SK-N-SH (cell line): ENCODE results near the gene PPP1R13L. TPM values are rescaled to one million over a fixed set of nuclear protein-coding genes. Genes with fewer than 3 reads are reported as not detected.

ENCODE experiments used
- CTCF ChIA-PET: fragments of 300-600, 350-600 bp; formaldehyde crosslinking; extraction: SDS; loops from one replicate; lab custom pipeline; 2021; lab: Yijun Ruan, JAX
- POLR2A ChIA-PET: fragments of 350-600 bp; sonication (Branson Sonifier 250); formaldehyde crosslinking; extraction: SDS; loops from one replicate; lab custom pipeline; 2020; ENCODE audit warnings: antibody characterized with exemption, inconsistent platforms; lab: Yijun Ruan, JAX
- DNase-seq: peaks from one replicate; pipeline ENCODE4 v3.0.0; 2012
- H2AFZ ChIP-seq: fragments of 200-600 bp; sonication (generic); 2 replicates; pipeline ENCODE4 v1.8.1; 2016; ENCODE audit warnings: antibody characterized with exemption, mild to moderate bottlenecking, low read depth
- H3F3A ChIP-seq: fragments of 200-600 bp; sonication (generic); replicated peaks from 2 replicates; pipeline ENCODE3; 2016; ENCODE audit warnings: antibody characterized with exemption, mild to moderate bottlenecking; ENCODE audit not compliant: insufficient read depth
- H3K27ac ChIP-seq, 2 experiments: fragments of 200-500 bp in 1 of 2; fragments of 200-600 bp in 1 of 2; sonication (Bioruptor generic) in 1 of 2; sonication (generic), shearing (Covaris generic) in 1 of 2; 2 replicates each; pipeline versions ENCODE4 v1.5.1 to v1.6.1; 2014 to 2016; ENCODE audit warnings: low read depth in 2 of 2, inconsistent platforms in 1 of 2, low read length in 1 of 2, mild to moderate bottlenecking in 1 of 2, mixed read lengths in 1 of 2
- H3K27me3 ChIP-seq: fragments of 200-600 bp; sonication (generic), shearing (Covaris generic); 2 replicates; pipeline ENCODE4 v1.6.1; 2016; ENCODE audit warnings: mixed run types; ENCODE audit not compliant: insufficient read depth
- H3K36me3 ChIP-seq, 2 experiments: fragments of 200-500 bp in 1 of 2; fragments of 200-600 bp in 1 of 2; sonication (Bioruptor generic) in 1 of 2; sonication (generic) in 1 of 2; replicated peaks in 1 of 2; 2 replicates each; pipeline versions ENCODE3 to v1.5.1; 2014 to 2016; ENCODE audit warnings: low read length in 1 of 2, mild to moderate bottlenecking in 1 of 2; ENCODE audit not compliant: insufficient read depth in 2 of 2, control insufficient read depth in 1 of 2
- H3K4me1 ChIP-seq, 2 experiments: fragments of 200-500 bp in 1 of 2; fragments of 200-600 bp in 1 of 2; sonication (Bioruptor generic) in 1 of 2; sonication (generic), shearing (Covaris generic) in 1 of 2; 2 replicates each; pipeline versions ENCODE4 v1.5.1 to v1.6.1; 2014 to 2016; ENCODE audit warnings: low read depth in 1 of 2, low read length in 1 of 2, mixed run types in 1 of 2; ENCODE audit not compliant: insufficient read depth in 2 of 2, control insufficient read depth in 1 of 2
- H3K4me2 ChIP-seq: fragments of 200-600 bp; sonication (generic), shearing (Covaris generic); 2 replicates; pipeline ENCODE4 v1.6.1; 2017; ENCODE audit warnings: mixed run types
- H3K4me3 ChIP-seq, 2 experiments: fragments of 200-500 bp in 1 of 2; fragments of 200-600 bp in 1 of 2; sonication (Bioruptor generic) in 1 of 2; sonication (generic), shearing (Covaris generic) in 1 of 2; 2 replicates each; pipeline versions ENCODE4 v1.5.1 to v1.8.1; 2014 to 2016; ENCODE audit warnings: low read depth in 2 of 2, inconsistent platforms in 1 of 2, low read length in 1 of 2, mild to moderate bottlenecking in 1 of 2, mixed read lengths in 1 of 2, moderate library complexity in 1 of 2
- H3K79me2 ChIP-seq: fragments of 200-600 bp; sonication (generic); 2 replicates; pipeline ENCODE4 v1.8.1; 2017; ENCODE audit warnings: mild to moderate bottlenecking; ENCODE audit not compliant: insufficient read depth
- H3K9ac ChIP-seq: fragments of 200-600 bp; sonication (generic); 2 replicates; pipeline ENCODE4 v1.6.1; 2017; ENCODE audit warnings: mixed run types
- H3K9me2 ChIP-seq: fragments of 200-600 bp; sonication (generic); 2 replicates; pipeline ENCODE4 v1.6.1; 2017; ENCODE audit warnings: mixed run types
- H3K9me3 ChIP-seq: fragments of 200-600 bp; sonication (generic); 2 replicates; pipeline ENCODE4 v1.6.1; 2017; ENCODE audit warnings: mixed run types, mild to moderate bottlenecking, moderate library complexity
- H4K20me1 ChIP-seq: fragments of 200-600 bp; sonication (generic); 2 replicates; pipeline ENCODE4 v1.6.1; 2017; ENCODE audit warnings: mild to moderate bottlenecking, mixed run types; ENCODE audit not compliant: insufficient read depth
- CHD2 ChIP-seq: fragments of 150-350 bp; IDR thresholded peaks from 2 replicates; pipeline ENCODE4 v1.6.1; 2018; ENCODE audit warnings: low read length; ENCODE audit not compliant: partially characterized antibody
- CTCF ChIP-seq: fragments of 200-600 bp; sonication (generic); IDR thresholded peaks from 2 replicates; pipeline ENCODE4 v1.6.1; 2017; ENCODE audit warnings: antibody characterized with exemption, mild to moderate bottlenecking, moderate library complexity
- ELF1 ChIP-seq: IDR thresholded peaks from 2 replicates; pipeline ENCODE4 v1.4.0; 2012
- FOSL2 ChIP-seq: IDR thresholded peaks from 2 replicates; pipeline ENCODE4 v1.4.0; 2012; ENCODE audit warnings: low read depth, mild to moderate bottlenecking, moderate library complexity, borderline replicate concordance
- FOXJ3 ChIP-seq: sonication (generic); formaldehyde crosslinking; IDR thresholded peaks from 2 replicates; pipeline ENCODE4 v1.5.1; 2020; ENCODE audit warnings: mild to moderate bottlenecking, missing genetic modification reagents
- GABPA ChIP-seq: IDR thresholded peaks from 2 replicates; pipeline ENCODE4 v1.4.0; 2012; ENCODE audit warnings: low read depth, mild to moderate bottlenecking
- GATA2 ChIP-seq: sonication (generic); formaldehyde crosslinking; IDR thresholded peaks from 2 replicates; pipeline ENCODE4 v1.5.0; 2020; ENCODE audit warnings: mild to moderate bottlenecking, missing genetic modification reagents
- IRF3 ChIP-seq: fragments of 150-350 bp; IDR thresholded peaks from 2 replicates; pipeline ENCODE4 v1.6.1; 2016; ENCODE audit warnings: mild to moderate bottlenecking, low read depth, low read length
- MAX ChIP-seq: IDR thresholded peaks from 2 replicates; pipeline ENCODE4 v1.4.0; 2012; ENCODE audit warnings: low read depth
- MEF2A ChIP-seq: IDR thresholded peaks from 2 replicates; pipeline ENCODE4 v1.4.0; 2012; ENCODE audit warnings: low read depth, borderline replicate concordance
- MXI1 ChIP-seq: IDR thresholded peaks from 2 replicates; pipeline ENCODE4 v1.6.1; 2012; ENCODE audit warnings: mild to moderate bottlenecking, low read depth, low read length, improper control_type of control experiment
- NFIC ChIP-seq: IDR thresholded peaks from 2 replicates; pipeline ENCODE4 v1.4.0; 2012; ENCODE audit warnings: borderline replicate concordance
- POLR2AphosphoS5 ChIP-seq: IDR thresholded peaks from 2 replicates; pipeline ENCODE4 v1.6.1; 2012; ENCODE audit warnings: low read depth, low read length
- RAD21 ChIP-seq: IDR thresholded peaks from 2 replicates; pipeline ENCODE4 v1.6.1; 2012; ENCODE audit warnings: mild to moderate bottlenecking, low read length
- RCOR1 ChIP-seq: fragments of 150-350 bp; IDR thresholded peaks from 2 replicates; pipeline ENCODE4 v1.6.1; 2017; ENCODE audit warnings: antibody characterized with exemption, low read length
- REST ChIP-seq: IDR thresholded peaks from 2 replicates; pipeline ENCODE4 v1.6.1; 2012; ENCODE audit warnings: mild to moderate bottlenecking, low read depth, low read length, moderate library complexity
- RFX5 ChIP-seq: IDR thresholded peaks from 2 replicates; pipeline ENCODE4 v1.6.1; 2012; ENCODE audit warnings: mild to moderate bottlenecking, improper control_type of control experiment, low read length
- RXRA ChIP-seq: IDR thresholded peaks from 2 replicates; pipeline ENCODE4 v1.4.0; 2012; ENCODE audit warnings: low read depth, mild to moderate bottlenecking, borderline replicate concordance
- SIN3A ChIP-seq: IDR thresholded peaks from 2 replicates; pipeline ENCODE4 v1.6.1; 2012; ENCODE audit warnings: low read depth, mild to moderate bottlenecking, low read length, moderate library complexity, borderline replicate concordance
- SMC3 ChIP-seq: IDR thresholded peaks from 2 replicates; pipeline ENCODE4 v1.6.1; 2012; ENCODE audit warnings: low read depth, low read length, improper control_type of control experiment
- TAF1 ChIP-seq: IDR thresholded peaks from 2 replicates; pipeline ENCODE4 v1.6.1; 2012; ENCODE audit warnings: low read depth, mild to moderate bottlenecking, low read length, moderate library complexity, borderline replicate concordance
- TCF12 ChIP-seq: IDR thresholded peaks from 2 replicates; pipeline ENCODE4 v1.4.0; 2012
- TEAD4 ChIP-seq: IDR thresholded peaks from 2 replicates; pipeline ENCODE4 v1.4.0; 2012; ENCODE audit warnings: mild to moderate bottlenecking, borderline replicate concordance; ENCODE audit not compliant: insufficient read depth
- YY1 ChIP-seq: IDR thresholded peaks from 2 replicates; pipeline ENCODE4 v1.4.0; 2012; ENCODE audit warnings: low read depth, mild to moderate bottlenecking
- WGBS: methylation state at CpG from one replicate; pipeline ENCODE4 v1.1.6; 2017; ENCODE audit warnings: low lambda C conversion rate; 5-methylcytosine and 5-hydroxymethylcytosine counted together
- polyA plus RNA-seq, 3 experiments: library from polyadenylated mRNA; depleted of rRNA; stranded (reverse); fragments of >200 nt; gene quantifications; 2 replicates each; pipeline ENCODE4 v1.2.3, GENCODE V29; 2012
- TF ChIP-seq, protein P1 (sequence below): fragments of 150-350 bp; IDR thresholded peaks from 2 replicates; pipeline ENCODE4 v1.6.1; 2017; ENCODE audit warnings: antibody characterized with exemption, low read length, low read depth, borderline replicate concordance

Gene PPP1R13L
- polyA plus RNA-seq, 1 of the 3 experiments (the other 2 are of a cell fraction), result 18.0 TPM

DNA sequence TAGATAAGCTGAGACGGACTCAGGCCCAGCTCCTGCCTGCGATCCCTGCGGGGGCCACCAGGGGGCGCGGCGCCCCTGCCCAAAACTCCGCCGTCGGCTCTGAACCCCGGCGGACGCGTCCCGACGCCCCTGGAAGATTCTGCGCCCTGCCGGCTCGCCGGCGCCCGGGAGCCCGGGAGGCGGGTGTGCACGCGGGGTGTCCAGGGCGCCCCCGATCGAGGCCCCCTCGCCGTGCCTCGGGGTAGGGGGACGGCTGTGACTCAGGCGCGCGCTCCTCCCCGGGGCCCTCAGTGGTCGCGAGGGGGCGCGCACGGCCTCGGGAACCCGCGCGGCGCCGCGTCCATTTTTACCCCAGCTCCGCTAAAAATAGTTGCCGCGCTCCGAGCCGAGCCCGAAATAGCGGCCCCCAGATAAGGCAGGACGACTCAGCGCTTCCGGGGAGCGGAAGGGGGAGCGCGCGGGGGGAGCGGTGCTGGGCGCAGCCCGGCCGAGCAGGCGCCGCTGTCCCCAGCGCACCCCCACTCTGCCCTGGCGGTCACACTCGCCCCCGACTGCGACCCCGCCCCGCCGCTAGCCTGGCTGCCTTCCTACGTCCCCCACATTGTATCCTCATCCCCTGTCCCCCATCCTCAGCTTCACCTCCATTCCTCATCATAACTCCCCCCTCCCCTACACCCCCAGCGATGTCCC, 34.8 kb upstream of the PPP1R13L start:
- Histone ChIP-seq H3K79me2 (no peaks in the 10 kb centered on the region; the same call in 1 of the 2 replicates), H3F3A (peaks cover 25% of the 10 kb centered on the region), H3K9me3 (no peaks in the 10 kb centered on the region), H3K9me2 (no peaks in the 10 kb centered on the region), H3K4me2 (peak overlapping the region; percentile 77; the same call in 1 of the 2 replicates), H3K4me1 (peaks cover 5 to 15% of the 10 kb centered on the region in 2 experiments; a peak in 1 of 4 replicates), H3K27me3 (no peaks in the 10 kb centered on the region), H2AFZ (peak overlapping the region; percentile 73), H3K27ac (peak overlapping the region in 1 of 2 experiments; percentile 83; a peak in 3 of 4 replicates), H3K9ac (peak overlapping the region; percentile 89), H4K20me1 (no peaks in the 10 kb centered on the region), H3K36me3 (no peaks in the 10 kb centered on the region), H3K4me3 (peak overlapping the region; percentile 57 to 73)
- peak; percentile 93 for DNase-seq
- CTCF ChIA-PET, result interaction anchor here (0.6 to 15.0 kb wide), 44 partner anchors 9 to 420 kb away, joined by 3 to 870 read pairs (median 5); partner anchors contain the start of genes BLOC1S3, ERCC1, ERCC2 and FOSB
- POLR2A ChIA-PET, result interaction anchor here (0.5 to 1.6 kb wide), 5 partner anchors 8 to 129 kb away, joined by 3 to 15 read pairs (median 3); partner anchors contain the start of gene FOSB
- WGBS, result 6% methylated on average over 15 of the region's 78 CpGs
- TF ChIP-seq NFIC (no peak), TAF1 (no peak; the same call in 1 of the 2 replicates), MEF2A (peak; percentile 98), FOXJ3 (CRISPR knock-in tag) (no peak), RCOR1 (no peak), SMC3 (peak; percentile 63), TCF12 (no peak), FOSL2 (peak; percentile 32; the same call in 1 of the 2 replicates), CHD2 (no peak), CTCF (peak; percentile 99), REST (no peak), IRF3 (no peak), GABPA (peak; percentile 43; the same call in 1 of the 2 replicates), MAX (peak; percentile 40; the same call in 1 of the 2 replicates), GATA2 (CRISPR knock-in tag) (no peak), MXI1 (no peak), RFX5 (no peak), POLR2AphosphoS5 (no peak), RXRA (no peak), SIN3A (no peak), YY1 (peak; percentile 74; the same call in 1 of the 2 replicates), TEAD4 (no peak), ELF1 (no peak; the same call in 1 of the 2 replicates), RAD21 (peak; percentile 74)
- TF ChIP-seq, protein P1, sequence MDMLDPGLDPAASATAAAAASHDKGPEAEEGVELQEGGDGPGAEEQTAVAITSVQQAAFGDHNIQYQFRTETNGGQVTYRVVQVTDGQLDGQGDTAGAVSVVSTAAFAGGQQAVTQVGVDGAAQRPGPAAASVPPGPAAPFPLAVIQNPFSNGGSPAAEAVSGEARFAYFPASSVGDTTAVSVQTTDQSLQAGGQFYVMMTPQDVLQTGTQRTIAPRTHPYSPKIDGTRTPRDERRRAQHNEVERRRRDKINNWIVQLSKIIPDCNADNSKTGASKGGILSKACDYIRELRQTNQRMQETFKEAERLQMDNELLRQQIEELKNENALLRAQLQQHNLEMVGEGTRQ, result no peak
